H9 (cell line): ENCODE measurements around the gene SLC47A2. TPM values are rescaled to one million over a fixed set of nuclear protein-coding genes. Genes with fewer than 3 reads are reported as not detected.

Experiments
- DNase-seq: peaks from one replicate; pipeline ENCODE4 v3.0.0-alpha.2; 2017
- H2AFZ ChIP-seq: one replicate; pipeline ENCODE4 v1.6.1; 2013; ENCODE audit warnings: mild to moderate bottlenecking, low read length, control low read depth, moderate library complexity
- H2AK5ac ChIP-seq: 2 replicates; pipeline ENCODE4 v1.6.1; 2013; ENCODE audit warnings: low read length, control low read depth, mixed read lengths; ENCODE audit not compliant: insufficient read length
- H2BK120ac ChIP-seq: one replicate; pipeline ENCODE4 v1.6.1; 2013; ENCODE audit warnings: low read depth, mild to moderate bottlenecking, low read length, control low read depth, inconsistent platforms; ENCODE audit not compliant: poor library complexity, severe bottlenecking
- H2BK12ac ChIP-seq: 2 replicates; pipeline ENCODE4 v1.6.1; 2013; ENCODE audit warnings: low read length, control low read depth, mixed read lengths, low read depth; ENCODE audit not compliant: insufficient read length
- H2BK15ac ChIP-seq: 2 replicates; pipeline ENCODE4 v1.6.1; 2013; ENCODE audit warnings: low read depth, low read length, control low read depth
- H2BK20ac ChIP-seq: one replicate; pipeline ENCODE4 v1.6.1; 2013; ENCODE audit warnings: low read depth, mild to moderate bottlenecking, low read length, control low read depth, inconsistent platforms; ENCODE audit not compliant: poor library complexity, severe bottlenecking
- H2BK5ac ChIP-seq: 2 replicates; pipeline ENCODE4 v1.6.1; 2013; ENCODE audit warnings: low read length, control low read depth, mixed read lengths; ENCODE audit not compliant: insufficient read length
- H3K14ac ChIP-seq: 2 replicates; pipeline ENCODE4 v1.6.1; 2013; ENCODE audit warnings: low read length, control low read depth; ENCODE audit not compliant: insufficient read depth
- H3K18ac ChIP-seq: 2 replicates; pipeline ENCODE4 v1.6.1; 2013; ENCODE audit warnings: low read depth, mild to moderate bottlenecking, mixed read lengths, low read length, control low read depth; ENCODE audit not compliant: insufficient read length
- H3K23ac ChIP-seq: 2 replicates; pipeline ENCODE4 v1.6.1; 2013; ENCODE audit warnings: low read length, control low read depth, mixed read lengths, low read depth; ENCODE audit not compliant: insufficient read length
- H3K23me2 ChIP-seq: 2 replicates; pipeline ENCODE4 v1.6.1; 2013; ENCODE audit warnings: low read depth, mild to moderate bottlenecking, mixed read lengths, low read length, control low read depth; ENCODE audit not compliant: insufficient read length, poor library complexity, severe bottlenecking
- H3K27ac ChIP-seq: 2 replicates; pipeline ENCODE4 v1.5.1; 2013; ENCODE audit warnings: low read length, control low read depth, mixed read lengths, low read depth; ENCODE audit not compliant: insufficient read length
- H3K27me3 ChIP-seq: 2 replicates; pipeline ENCODE4 v1.6.1; 2013; ENCODE audit warnings: low read length, control low read depth, inconsistent platforms; ENCODE audit not compliant: insufficient read depth
- H3K4ac ChIP-seq: 2 replicates; pipeline ENCODE4 v1.6.1; 2013; ENCODE audit warnings: low read depth, mild to moderate bottlenecking, control low read depth, inconsistent platforms, low read length, moderate library complexity
- H3K4me1 ChIP-seq: 2 replicates; pipeline ENCODE4 v1.6.1; 2013; ENCODE audit warnings: low read length, control low read depth, inconsistent platforms; ENCODE audit not compliant: insufficient read depth
- H3K4me2 ChIP-seq: 2 replicates; pipeline ENCODE4 v1.6.1; 2013; ENCODE audit warnings: low read length, control low read depth, mixed read lengths; ENCODE audit not compliant: insufficient read length, insufficient read depth
- H3K56ac ChIP-seq: 2 replicates; pipeline ENCODE4 v1.6.1; 2013; ENCODE audit warnings: low read depth, mild to moderate bottlenecking, mixed read lengths, low read length, control low read depth; ENCODE audit not compliant: insufficient read length
- H3K79me1 ChIP-seq: 2 replicates; pipeline ENCODE4 v1.6.1; 2013; ENCODE audit warnings: low read depth, mild to moderate bottlenecking, moderate library complexity, low read length, control low read depth, inconsistent platforms; ENCODE audit not compliant: insufficient read depth, poor library complexity, severe bottlenecking
- H3K79me2 ChIP-seq: 2 replicates; pipeline ENCODE4 v1.6.1; 2013; ENCODE audit warnings: low read length, control low read depth, inconsistent platforms; ENCODE audit not compliant: insufficient read depth
- H3K9ac ChIP-seq: 2 replicates; pipeline ENCODE4 v1.6.1; 2013; ENCODE audit warnings: low read length, control low read depth, mixed read lengths; ENCODE audit not compliant: insufficient read length; ENCODE audit errors: extremely low read depth
- H3K9me3 ChIP-seq: one replicate; pipeline ENCODE4 v1.6.1; 2013; ENCODE audit warnings: low read depth, low read length, inconsistent platforms; ENCODE audit not compliant: control insufficient read depth
- H3T11ph ChIP-seq: one replicate; pipeline ENCODE4 v1.6.1; 2013; ENCODE audit warnings: mild to moderate bottlenecking, low read length, control low read depth, inconsistent platforms
- H4K20me1 ChIP-seq: one replicate; pipeline ENCODE4 v1.6.1; 2013; ENCODE audit not compliant: control insufficient read depth, insufficient read length, insufficient read depth
- H4K5ac ChIP-seq: 2 replicates; pipeline ENCODE4 v1.6.1; 2013; ENCODE audit warnings: low read depth, mild to moderate bottlenecking, mixed read lengths, low read length, control low read depth; ENCODE audit not compliant: insufficient read length
- H4K8ac ChIP-seq: replicated peaks from 2 replicates; pipeline ENCODE4 v1.6.1; 2013; ENCODE audit warnings: low read length, control low read depth, mixed read lengths, low read depth; ENCODE audit not compliant: insufficient read length
- H4K91ac ChIP-seq: 2 replicates; pipeline ENCODE4 v1.6.1; 2013; ENCODE audit warnings: low read depth, mild to moderate bottlenecking, moderate library complexity, mixed read lengths, low read length, control low read depth; ENCODE audit not compliant: insufficient read length
- H3K27ac Mint-ChIP-seq, 3 experiments: 2 replicates in 2 of 3; 3 replicates in 1 of 3; pipeline ENCODE4 v1.8.0; 2020 to 2021; ENCODE audit warnings: mixed read lengths in 3 of 3, mild to moderate bottlenecking in 1 of 3, moderate library complexity in 1 of 3
- H3K27me3 Mint-ChIP-seq: 2 replicates; pipeline ENCODE4 v1.8.0; 2021; ENCODE audit warnings: low read depth, mild to moderate bottlenecking, moderate library complexity, mixed read lengths
- H3K36me3 Mint-ChIP-seq, 3 experiments: 2 replicates in 2 of 3; 3 replicates in 1 of 3; pipeline ENCODE4 v1.8.0; 2020 to 2021; ENCODE audit warnings: low read depth in 3 of 3, mixed read lengths in 3 of 3; ENCODE audit not compliant: insufficient read depth in 1 of 3
- H3K4me1 Mint-ChIP-seq, 2 experiments: 2 replicates each; pipeline ENCODE4 v1.8.0; 2020; ENCODE audit warnings: mixed read lengths in 2 of 2
- H3K4me3 Mint-ChIP-seq, 2 experiments: 2 replicates in 1 of 2; 3 replicates in 1 of 2; pipeline ENCODE4 v1.8.0; 2020 to 2021; ENCODE audit warnings: mild to moderate bottlenecking in 2 of 2, mixed read lengths in 2 of 2, moderate library complexity in 1 of 2
- H3K9me3 Mint-ChIP-seq, 2 experiments: 2 replicates in 1 of 2; 3 replicates in 1 of 2; pipeline ENCODE4 v1.8.0; 2020; ENCODE audit warnings: mild to moderate bottlenecking in 2 of 2, mixed read lengths in 2 of 2, moderate library complexity in 1 of 2
- WGBS: extraction: QIAGEN DNeasy Blood & Tissue Kit; methylation state at CpG from one replicate; pipeline ENCODE4 v1.1.7; 2013; ENCODE audit warnings: missing lambda C conversion rate, low lambda C conversion rate, mixed read lengths; ENCODE audit not compliant: insufficient read length; ENCODE audit errors: extremely low coverage; 5-methylcytosine and 5-hydroxymethylcytosine counted together
- total RNA-seq: library from RNA; stranded (reverse); gene quantifications from 2 replicates; pipeline ENCODE4 v1.2.1, GENCODE V29; 2021
- TF ChIP-seq, protein P1 (sequence below): fragments of 200-600 bp; sonication (generic); conservative IDR thresholded peaks from 3 replicates; pipeline ENCODE4 v1.8.0; 2021; ENCODE audit warnings: antibody characterized with exemption, mild to moderate bottlenecking

Gene SLC47A2
- total RNA-seq, 1 experiment from 2014 or later = not detected

DNA sequence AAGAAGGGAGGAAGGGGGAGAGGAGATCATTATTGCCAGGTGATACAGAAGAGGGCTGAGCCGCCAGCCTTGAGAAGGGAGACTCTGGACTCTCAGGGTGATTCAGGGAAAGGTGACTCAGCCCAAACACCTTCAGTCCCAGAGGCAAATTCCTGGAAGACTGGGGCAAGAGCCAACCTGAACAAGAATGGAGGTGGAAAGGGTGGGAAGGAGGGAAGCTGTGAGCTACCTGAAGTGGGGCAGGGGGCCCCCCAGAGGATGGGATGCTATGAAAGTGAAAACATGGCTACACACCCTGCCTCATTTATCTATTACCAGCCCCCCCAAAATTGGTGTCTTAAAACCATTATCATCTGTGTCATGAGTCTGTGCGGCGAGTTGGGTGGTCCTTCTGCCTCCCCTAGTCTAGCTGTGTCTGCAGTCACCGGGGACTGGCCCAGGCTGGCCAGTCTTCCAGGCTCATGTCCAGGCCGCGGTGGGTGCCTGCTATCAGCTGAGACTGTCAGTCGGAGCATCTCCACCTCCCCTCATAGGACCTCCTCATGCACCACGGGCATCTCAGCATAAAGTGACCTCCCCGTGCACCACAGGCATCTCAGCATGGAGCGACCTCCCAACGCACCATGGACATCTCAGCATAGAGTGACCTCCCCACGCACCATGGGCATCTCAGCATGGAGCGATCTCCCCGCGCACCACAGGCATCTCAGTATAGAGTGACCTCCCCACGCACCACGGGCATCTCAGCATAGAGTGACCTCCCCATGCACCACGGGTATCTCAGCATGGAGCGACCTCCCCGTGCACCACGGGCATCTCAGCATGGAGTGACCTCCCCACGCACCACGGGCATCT is 3.2 kb upstream of the SLC47A2 start:
- H2BK20ac ChIP-seq = no peak overlapping the region
- H3K18ac ChIP-seq = no peak overlapping the region
- peak; percentile 27 for DNase-seq
- Mint-ChIP-seq H3K27me3 (no peaks in the 10 kb centered on the region), H3K4me1 (peaks cover 5 to 14% of the 10 kb centered on the region in 2 experiments), H3K36me3 (no peaks in the 10 kb centered on the region), H3K9me3 (no peaks in the 10 kb centered on the region), H3K27ac (no peak overlapping the region), H3K4me3 (no peak overlapping the region)
- no CpG with 5 or more reads among the region's 23 CpGs for WGBS
- H3K4me2 ChIP-seq = no peak overlapping the region
- H3K14ac ChIP-seq = no peak overlapping the region
- no peak overlapping the region for H2AK5ac ChIP-seq
- no peaks in the 10 kb centered on the region for H3K79me2 ChIP-seq
- H3K23ac ChIP-seq = no peak overlapping the region
- H2BK5ac ChIP-seq = no peak overlapping the region
- no peak overlapping the region for H4K8ac ChIP-seq
- no peak overlapping the region for H2AFZ ChIP-seq
- no peaks in the 10 kb centered on the region for H4K20me1 ChIP-seq
- no peak overlapping the region for H3K27ac ChIP-seq
- H2BK120ac ChIP-seq = no peak overlapping the region
- no peak overlapping the region for H2BK12ac ChIP-seq
- H3K4me1 ChIP-seq = no peaks in the 10 kb centered on the region
- no peak overlapping the region for H3T11ph ChIP-seq
- no peaks in the 10 kb centered on the region for H3K9me3 ChIP-seq
- no peak overlapping the region for H4K91ac ChIP-seq
- no peak overlapping the region for H3K9ac ChIP-seq
- no peak overlapping the region for H3K4ac ChIP-seq
- H3K79me1 ChIP-seq = no peaks in the 10 kb centered on the region
- TF ChIP-seq, protein P1, sequence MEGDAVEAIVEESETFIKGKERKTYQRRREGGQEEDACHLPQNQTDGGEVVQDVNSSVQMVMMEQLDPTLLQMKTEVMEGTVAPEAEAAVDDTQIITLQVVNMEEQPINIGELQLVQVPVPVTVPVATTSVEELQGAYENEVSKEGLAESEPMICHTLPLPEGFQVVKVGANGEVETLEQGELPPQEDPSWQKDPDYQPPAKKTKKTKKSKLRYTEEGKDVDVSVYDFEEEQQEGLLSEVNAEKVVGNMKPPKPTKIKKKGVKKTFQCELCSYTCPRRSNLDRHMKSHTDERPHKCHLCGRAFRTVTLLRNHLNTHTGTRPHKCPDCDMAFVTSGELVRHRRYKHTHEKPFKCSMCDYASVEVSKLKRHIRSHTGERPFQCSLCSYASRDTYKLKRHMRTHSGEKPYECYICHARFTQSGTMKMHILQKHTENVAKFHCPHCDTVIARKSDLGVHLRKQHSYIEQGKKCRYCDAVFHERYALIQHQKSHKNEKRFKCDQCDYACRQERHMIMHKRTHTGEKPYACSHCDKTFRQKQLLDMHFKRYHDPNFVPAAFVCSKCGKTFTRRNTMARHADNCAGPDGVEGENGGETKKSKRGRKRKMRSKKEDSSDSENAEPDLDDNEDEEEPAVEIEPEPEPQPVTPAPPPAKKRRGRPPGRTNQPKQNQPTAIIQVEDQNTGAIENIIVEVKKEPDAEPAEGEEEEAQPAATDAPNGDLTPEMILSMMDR = no peak
- H3K23me2 ChIP-seq = no peaks in the 10 kb centered on the region
- no peak overlapping the region for H2BK15ac ChIP-seq
- no peaks in the 10 kb centered on the region for H3K27me3 ChIP-seq
- H3K56ac ChIP-seq = no peak overlapping the region
- no peak overlapping the region for H4K5ac ChIP-seq
